ENCODE data around the gene HMGN4. TPM values are rescaled to one million over a fixed set of nuclear protein-coding genes. Genes with fewer than 3 reads are reported as not detected.
A peak's percentile ranks its signal among the peaks of the same experiment; 100 is the strongest.

Gene HMGN4
- total and polyA plus RNA-seq, 9 of the 15 experiments (the other 6 are each of a cell fraction or from before 2014, with no cell fraction given) = 35.4 to 134 (median 94.1) TPM

DNA sequence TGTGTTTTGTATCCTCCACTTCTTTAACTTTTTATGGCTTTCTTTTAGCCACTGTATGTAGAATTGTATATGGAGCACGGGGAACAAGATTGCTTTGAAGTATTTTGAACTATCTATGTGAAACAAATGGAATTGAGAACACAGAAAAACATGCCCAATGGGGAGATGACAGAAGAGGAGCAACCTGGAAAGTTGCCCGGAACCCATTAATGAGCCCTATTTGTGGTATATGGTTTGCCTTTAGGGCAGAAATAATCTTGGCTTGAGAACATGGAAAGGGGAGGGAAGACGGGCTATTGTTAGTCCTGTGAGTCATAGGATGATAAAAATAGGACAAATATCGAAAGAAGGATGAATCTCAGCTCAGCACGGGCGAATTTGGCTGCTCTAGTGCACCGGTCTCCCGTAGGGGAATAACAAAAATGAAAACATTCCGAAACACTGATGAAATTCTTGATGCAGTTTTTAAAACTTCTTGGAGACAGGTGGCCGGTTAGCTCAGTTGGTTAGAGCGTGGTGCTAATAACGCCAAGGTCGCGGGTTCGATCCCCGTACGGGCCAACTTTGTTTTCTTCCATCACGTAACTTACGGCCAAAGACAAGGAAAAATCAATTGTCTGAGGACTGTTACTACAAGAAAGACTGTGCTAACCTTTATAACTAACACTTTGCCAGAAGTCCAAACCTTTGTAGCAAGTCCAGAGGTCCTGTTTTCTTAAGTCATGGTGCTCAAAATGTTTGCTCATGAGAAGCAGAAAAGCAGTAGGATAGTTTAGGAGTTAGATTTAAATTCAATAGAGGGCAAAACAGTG is 15.7 kb downstream of the HMGN4 start (continued):
- TF ChIP-seq, protein P1, sequence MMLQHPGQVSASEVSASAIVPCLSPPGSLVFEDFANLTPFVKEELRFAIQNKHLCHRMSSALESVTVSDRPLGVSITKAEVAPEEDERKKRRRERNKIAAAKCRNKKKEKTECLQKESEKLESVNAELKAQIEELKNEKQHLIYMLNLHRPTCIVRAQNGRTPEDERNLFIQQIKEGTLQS (IDR thresholded peaks at IDR 0.05) = peak; percentile 85
- TF ChIP-seq, protein P1 (CRISPR knock-in tag; conservative IDR thresholded peaks at IDR 0.05) = no peak; the same call in 1 of the 2 replicates
- TF ChIP-seq ZNF133 (CRISPR knock-in tag; IDR thresholded peaks at IDR 0.05) = no peak
- peak; percentile 30; the same call in 1 of the 2 replicates for TF ChIP-seq SMARCE1 (IDR thresholded peaks at IDR 0.05)
- TF ChIP-seq TAF1 (IDR thresholded peaks at IDR 0.05; ENCODE audit: control insufficient read depth, extremely low read depth, insufficient read depth, low read length, severe bottlenecking) = no peak
- TF ChIP-seq ZNF146 (CRISPR knock-in tag; IDR thresholded peaks at IDR 0.05; ENCODE audit: unreplicated experiment) = no peak
- TF ChIP-seq, protein P2, sequence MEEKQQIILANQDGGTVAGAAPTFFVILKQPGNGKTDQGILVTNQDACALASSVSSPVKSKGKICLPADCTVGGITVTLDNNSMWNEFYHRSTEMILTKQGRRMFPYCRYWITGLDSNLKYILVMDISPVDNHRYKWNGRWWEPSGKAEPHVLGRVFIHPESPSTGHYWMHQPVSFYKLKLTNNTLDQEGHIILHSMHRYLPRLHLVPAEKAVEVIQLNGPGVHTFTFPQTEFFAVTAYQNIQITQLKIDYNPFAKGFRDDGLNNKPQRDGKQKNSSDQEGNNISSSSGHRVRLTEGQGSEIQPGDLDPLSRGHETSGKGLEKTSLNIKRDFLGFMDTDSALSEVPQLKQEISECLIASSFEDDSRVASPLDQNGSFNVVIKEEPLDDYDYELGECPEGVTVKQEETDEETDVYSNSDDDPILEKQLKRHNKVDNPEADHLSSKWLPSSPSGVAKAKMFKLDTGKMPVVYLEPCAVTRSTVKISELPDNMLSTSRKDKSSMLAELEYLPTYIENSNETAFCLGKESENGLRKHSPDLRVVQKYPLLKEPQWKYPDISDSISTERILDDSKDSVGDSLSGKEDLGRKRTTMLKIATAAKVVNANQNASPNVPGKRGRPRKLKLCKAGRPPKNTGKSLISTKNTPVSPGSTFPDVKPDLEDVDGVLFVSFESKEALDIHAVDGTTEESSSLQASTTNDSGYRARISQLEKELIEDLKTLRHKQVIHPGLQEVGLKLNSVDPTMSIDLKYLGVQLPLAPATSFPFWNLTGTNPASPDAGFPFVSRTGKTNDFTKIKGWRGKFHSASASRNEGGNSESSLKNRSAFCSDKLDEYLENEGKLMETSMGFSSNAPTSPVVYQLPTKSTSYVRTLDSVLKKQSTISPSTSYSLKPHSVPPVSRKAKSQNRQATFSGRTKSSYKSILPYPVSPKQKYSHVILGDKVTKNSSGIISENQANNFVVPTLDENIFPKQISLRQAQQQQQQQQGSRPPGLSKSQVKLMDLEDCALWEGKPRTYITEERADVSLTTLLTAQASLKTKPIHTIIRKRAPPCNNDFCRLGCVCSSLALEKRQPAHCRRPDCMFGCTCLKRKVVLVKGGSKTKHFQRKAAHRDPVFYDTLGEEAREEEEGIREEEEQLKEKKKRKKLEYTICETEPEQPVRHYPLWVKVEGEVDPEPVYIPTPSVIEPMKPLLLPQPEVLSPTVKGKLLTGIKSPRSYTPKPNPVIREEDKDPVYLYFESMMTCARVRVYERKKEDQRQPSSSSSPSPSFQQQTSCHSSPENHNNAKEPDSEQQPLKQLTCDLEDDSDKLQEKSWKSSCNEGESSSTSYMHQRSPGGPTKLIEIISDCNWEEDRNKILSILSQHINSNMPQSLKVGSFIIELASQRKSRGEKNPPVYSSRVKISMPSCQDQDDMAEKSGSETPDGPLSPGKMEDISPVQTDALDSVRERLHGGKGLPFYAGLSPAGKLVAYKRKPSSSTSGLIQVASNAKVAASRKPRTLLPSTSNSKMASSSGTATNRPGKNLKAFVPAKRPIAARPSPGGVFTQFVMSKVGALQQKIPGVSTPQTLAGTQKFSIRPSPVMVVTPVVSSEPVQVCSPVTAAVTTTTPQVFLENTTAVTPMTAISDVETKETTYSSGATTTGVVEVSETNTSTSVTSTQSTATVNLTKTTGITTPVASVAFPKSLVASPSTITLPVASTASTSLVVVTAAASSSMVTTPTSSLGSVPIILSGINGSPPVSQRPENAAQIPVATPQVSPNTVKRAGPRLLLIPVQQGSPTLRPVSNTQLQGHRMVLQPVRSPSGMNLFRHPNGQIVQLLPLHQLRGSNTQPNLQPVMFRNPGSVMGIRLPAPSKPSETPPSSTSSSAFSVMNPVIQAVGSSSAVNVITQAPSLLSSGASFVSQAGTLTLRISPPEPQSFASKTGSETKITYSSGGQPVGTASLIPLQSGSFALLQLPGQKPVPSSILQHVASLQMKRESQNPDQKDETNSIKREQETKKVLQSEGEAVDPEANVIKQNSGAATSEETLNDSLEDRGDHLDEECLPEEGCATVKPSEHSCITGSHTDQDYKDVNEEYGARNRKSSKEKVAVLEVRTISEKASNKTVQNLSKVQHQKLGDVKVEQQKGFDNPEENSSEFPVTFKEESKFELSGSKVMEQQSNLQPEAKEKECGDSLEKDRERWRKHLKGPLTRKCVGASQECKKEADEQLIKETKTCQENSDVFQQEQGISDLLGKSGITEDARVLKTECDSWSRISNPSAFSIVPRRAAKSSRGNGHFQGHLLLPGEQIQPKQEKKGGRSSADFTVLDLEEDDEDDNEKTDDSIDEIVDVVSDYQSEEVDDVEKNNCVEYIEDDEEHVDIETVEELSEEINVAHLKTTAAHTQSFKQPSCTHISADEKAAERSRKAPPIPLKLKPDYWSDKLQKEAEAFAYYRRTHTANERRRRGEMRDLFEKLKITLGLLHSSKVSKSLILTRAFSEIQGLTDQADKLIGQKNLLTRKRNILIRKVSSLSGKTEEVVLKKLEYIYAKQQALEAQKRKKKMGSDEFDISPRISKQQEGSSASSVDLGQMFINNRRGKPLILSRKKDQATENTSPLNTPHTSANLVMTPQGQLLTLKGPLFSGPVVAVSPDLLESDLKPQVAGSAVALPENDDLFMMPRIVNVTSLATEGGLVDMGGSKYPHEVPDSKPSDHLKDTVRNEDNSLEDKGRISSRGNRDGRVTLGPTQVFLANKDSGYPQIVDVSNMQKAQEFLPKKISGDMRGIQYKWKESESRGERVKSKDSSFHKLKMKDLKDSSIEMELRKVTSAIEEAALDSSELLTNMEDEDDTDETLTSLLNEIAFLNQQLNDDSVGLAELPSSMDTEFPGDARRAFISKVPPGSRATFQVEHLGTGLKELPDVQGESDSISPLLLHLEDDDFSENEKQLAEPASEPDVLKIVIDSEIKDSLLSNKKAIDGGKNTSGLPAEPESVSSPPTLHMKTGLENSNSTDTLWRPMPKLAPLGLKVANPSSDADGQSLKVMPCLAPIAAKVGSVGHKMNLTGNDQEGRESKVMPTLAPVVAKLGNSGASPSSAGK (IDR thresholded peaks at IDR 0.05) = peak; percentile 15; the same call in 1 of the 2 replicates
- TF ChIP-seq, protein P3, sequence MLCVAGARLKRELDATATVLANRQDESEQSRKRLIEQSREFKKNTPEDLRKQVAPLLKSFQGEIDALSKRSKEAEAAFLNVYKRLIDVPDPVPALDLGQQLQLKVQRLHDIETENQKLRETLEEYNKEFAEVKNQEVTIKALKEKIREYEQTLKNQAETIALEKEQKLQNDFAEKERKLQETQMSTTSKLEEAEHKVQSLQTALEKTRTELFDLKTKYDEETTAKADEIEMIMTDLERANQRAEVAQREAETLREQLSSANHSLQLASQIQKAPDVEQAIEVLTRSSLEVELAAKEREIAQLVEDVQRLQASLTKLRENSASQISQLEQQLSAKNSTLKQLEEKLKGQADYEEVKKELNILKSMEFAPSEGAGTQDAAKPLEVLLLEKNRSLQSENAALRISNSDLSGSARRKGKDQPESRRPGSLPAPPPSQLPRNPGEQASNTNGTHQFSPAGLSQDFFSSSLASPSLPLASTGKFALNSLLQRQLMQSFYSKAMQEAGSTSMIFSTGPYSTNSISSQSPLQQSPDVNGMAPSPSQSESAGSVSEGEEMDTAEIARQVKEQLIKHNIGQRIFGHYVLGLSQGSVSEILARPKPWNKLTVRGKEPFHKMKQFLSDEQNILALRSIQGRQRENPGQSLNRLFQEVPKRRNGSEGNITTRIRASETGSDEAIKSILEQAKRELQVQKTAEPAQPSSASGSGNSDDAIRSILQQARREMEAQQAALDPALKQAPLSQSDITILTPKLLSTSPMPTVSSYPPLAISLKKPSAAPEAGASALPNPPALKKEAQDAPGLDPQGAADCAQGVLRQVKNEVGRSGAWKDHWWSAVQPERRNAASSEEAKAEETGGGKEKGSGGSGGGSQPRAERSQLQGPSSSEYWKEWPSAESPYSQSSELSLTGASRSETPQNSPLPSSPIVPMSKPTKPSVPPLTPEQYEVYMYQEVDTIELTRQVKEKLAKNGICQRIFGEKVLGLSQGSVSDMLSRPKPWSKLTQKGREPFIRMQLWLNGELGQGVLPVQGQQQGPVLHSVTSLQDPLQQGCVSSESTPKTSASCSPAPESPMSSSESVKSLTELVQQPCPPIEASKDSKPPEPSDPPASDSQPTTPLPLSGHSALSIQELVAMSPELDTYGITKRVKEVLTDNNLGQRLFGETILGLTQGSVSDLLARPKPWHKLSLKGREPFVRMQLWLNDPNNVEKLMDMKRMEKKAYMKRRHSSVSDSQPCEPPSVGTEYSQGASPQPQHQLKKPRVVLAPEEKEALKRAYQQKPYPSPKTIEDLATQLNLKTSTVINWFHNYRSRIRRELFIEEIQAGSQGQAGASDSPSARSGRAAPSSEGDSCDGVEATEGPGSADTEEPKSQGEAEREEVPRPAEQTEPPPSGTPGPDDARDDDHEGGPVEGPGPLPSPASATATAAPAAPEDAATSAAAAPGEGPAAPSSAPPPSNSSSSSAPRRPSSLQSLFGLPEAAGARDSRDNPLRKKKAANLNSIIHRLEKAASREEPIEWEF (CRISPR knock-in tag; IDR thresholded peaks at IDR 0.05) = peak; percentile 87

Measured in K562 (cell line).